ENCODE data around the gene EXOC4.
A peak's percentile ranks its signal among the peaks of the same experiment; 100 is the strongest.

EXOC4 gene

DNA sequence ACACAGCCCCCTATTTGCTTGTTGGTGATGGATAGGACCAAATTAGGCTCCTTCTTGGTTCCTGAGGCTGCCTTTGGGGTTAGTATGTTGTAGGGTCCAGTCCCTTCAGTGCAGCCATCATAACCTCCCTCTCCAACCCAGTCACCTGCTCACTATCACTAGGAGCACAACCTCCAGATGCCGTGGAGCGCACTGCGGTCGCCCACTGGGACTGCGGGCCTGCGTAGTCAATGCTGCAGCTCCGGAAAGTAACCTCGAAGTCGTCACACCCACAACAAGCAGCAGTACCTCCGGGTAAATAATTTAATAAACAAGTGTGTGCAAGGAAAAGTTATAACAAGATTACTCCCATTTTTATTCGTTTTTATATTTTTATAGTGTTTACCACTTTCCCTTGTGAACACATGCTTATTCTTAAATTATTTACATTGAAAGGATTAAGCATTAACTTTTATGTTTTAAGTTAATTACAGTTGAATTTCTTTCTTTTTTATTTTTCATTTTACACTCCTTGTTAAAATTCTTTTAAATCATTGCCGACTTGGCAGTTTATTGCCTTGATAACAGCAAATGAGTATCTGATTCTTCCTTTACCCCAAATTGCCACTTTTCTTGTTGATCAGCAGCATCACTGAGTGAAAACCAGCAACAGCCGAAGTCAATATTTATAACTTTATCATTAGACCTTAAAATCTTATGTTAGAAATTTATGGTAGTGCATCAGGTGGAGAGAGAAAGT lies 474.8 kb downstream of the EXOC4 start:
- Histone ChIP-seq H3K27me3 (ENCODE audit: insufficient read depth, low read length, poor library complexity) (no peaks in the 10 kb centered on the region), H3K56ac (ENCODE audit: low read length) (no peak overlapping the region), H3K4me1 (ENCODE audit: control insufficient read depth, low read depth, low read length) (peaks cover 4% of the 10 kb centered on the region), H3K4me3 (ENCODE audit: low read length) (no peak overlapping the region), H4K8ac (ENCODE audit: low read depth, low read length) (no peak overlapping the region), H4K5ac (ENCODE audit: low read length) (no peak overlapping the region), H3K23ac (ENCODE audit: low read length) (peak overlapping the region; percentile 0), H3K36me3 (ENCODE audit: control insufficient read depth, insufficient read depth, low read length) (no peaks in the 10 kb centered on the region), H3K79me2 (ENCODE audit: control insufficient read depth, insufficient read depth, low read length) (no peaks in the 10 kb centered on the region), H3K4ac (ENCODE audit: low read depth, low read length) (no peak overlapping the region), H2AK5ac (ENCODE audit: low read length) (no peak overlapping the region), H2BK15ac (replicated peaks; ENCODE audit: low read depth) (no peak overlapping the region), H3K18ac (ENCODE audit: low read length) (no peak overlapping the region), H3K27ac (ENCODE audit: low read depth, low read length) (no peak overlapping the region), H3K9ac (ENCODE audit: low read length) (no peak overlapping the region), H3K79me1 (ENCODE audit: low read length) (no peaks in the 10 kb centered on the region), H2BK5ac (ENCODE audit: low read length) (no peak overlapping the region), H2BK120ac (ENCODE audit: low read depth, low read length) (no peak overlapping the region), H3K4me2 (ENCODE audit: low read length) (no peak overlapping the region)
- DNase-seq, result no peak
- no CpG with 5 or more reads among the region's 13 CpGs for WGBS (ENCODE audit: extremely low coverage, insufficient coverage, low lambda C conversion rate)

DNA sequence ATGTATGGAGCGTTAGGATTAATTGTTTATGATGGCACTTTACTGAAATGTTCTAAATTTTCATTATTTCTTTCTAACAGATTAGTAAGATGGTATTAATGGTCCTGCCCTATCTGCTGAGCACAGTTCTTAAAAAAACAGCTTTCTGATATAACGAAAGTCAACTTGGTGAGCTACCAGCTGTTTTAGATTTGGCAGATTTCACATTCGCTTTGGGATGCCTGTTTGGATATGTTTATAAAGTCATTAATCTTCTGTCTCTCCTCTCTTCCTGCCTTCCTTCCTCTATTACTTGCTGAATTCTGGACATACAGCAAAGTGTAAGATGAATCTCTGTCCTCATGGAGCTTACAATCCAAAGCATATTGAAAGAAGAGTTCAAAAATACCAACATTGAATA lies 477.5 kb downstream of the EXOC4 start:
- Histone ChIP-seq H3K23ac (ENCODE audit: low read length) (no peak overlapping the region), H2AK5ac (ENCODE audit: low read length) (no peak overlapping the region), H3K27ac (ENCODE audit: low read depth, low read length) (no peak overlapping the region), H4K5ac (ENCODE audit: low read length) (no peak overlapping the region), H3K9ac (ENCODE audit: low read length) (no peak overlapping the region), H2BK120ac (ENCODE audit: low read depth, low read length) (no peak overlapping the region), H3K4me3 (ENCODE audit: low read length) (no peak overlapping the region), H3K4ac (ENCODE audit: low read depth, low read length) (no peak overlapping the region), H3K18ac (ENCODE audit: low read length) (no peak overlapping the region), H4K8ac (ENCODE audit: low read depth, low read length) (no peak overlapping the region), H2BK15ac (replicated peaks; ENCODE audit: low read depth) (no peak overlapping the region), H2BK5ac (ENCODE audit: low read length) (no peak overlapping the region), H3K27me3 (ENCODE audit: insufficient read depth, low read length, poor library complexity) (no peaks in the 10 kb centered on the region), H3K79me1 (ENCODE audit: low read length) (no peaks in the 10 kb centered on the region), H3K36me3 (ENCODE audit: control insufficient read depth, insufficient read depth, low read length) (no peaks in the 10 kb centered on the region), H3K4me2 (ENCODE audit: low read length) (no peak overlapping the region), H3K4me1 (ENCODE audit: control insufficient read depth, low read depth, low read length) (peaks cover 3% of the 10 kb centered on the region), H3K79me2 (ENCODE audit: control insufficient read depth, insufficient read depth, low read length) (no peaks in the 10 kb centered on the region), H3K56ac (ENCODE audit: low read length) (no peak overlapping the region)
- DNase-seq, result no peak
- no CpG with 5 or more reads among the region's 3 CpGs for WGBS (ENCODE audit: extremely low coverage, insufficient coverage, low lambda C conversion rate)

- Histone ChIP-seq H3K9ac (ENCODE audit: low read length) (no peak overlapping the region), H3K27me3 (ENCODE audit: insufficient read depth, low read length, poor library complexity) (no peaks in the 10 kb centered on the region), H3K4ac (ENCODE audit: low read depth, low read length) (no peak overlapping the region), H3K27ac (ENCODE audit: low read depth, low read length) (no peak overlapping the region), H2BK15ac (replicated peaks; ENCODE audit: low read depth) (no peak overlapping the region), H4K5ac (ENCODE audit: low read length) (no peak overlapping the region), H3K4me1 (ENCODE audit: control insufficient read depth, low read depth, low read length) (no peaks in the 10 kb centered on the region), H3K23ac (ENCODE audit: low read length) (no peak overlapping the region), H3K56ac (ENCODE audit: low read length) (no peak overlapping the region), H3K18ac (ENCODE audit: low read length) (no peak overlapping the region), H3K4me3 (ENCODE audit: low read length) (no peak overlapping the region), H2BK5ac (ENCODE audit: low read length) (no peak overlapping the region), H3K79me1 (ENCODE audit: low read length) (no peaks in the 10 kb centered on the region), H2BK120ac (ENCODE audit: low read depth, low read length) (no peak overlapping the region), H4K8ac (ENCODE audit: low read depth, low read length) (no peak overlapping the region), H2AK5ac (ENCODE audit: low read length) (no peak overlapping the region), H3K36me3 (ENCODE audit: control insufficient read depth, insufficient read depth, low read length) (no peaks in the 10 kb centered on the region), H3K4me2 (ENCODE audit: low read length) (no peak overlapping the region), H3K79me2 (ENCODE audit: control insufficient read depth, insufficient read depth, low read length) (no peaks in the 10 kb centered on the region)
- DNase-seq, result no peak
- no CpG with 5 or more reads among the region's 5 CpGs for WGBS (ENCODE audit: extremely low coverage, insufficient coverage, low lambda C conversion rate)
Measured at GRCh38 chr7:133733401-133733800, 480.5 kb downstream of the EXOC4 start.

- Histone ChIP-seq H4K5ac (ENCODE audit: low read length) (no peak overlapping the region), H3K4me3 (ENCODE audit: low read length) (no peak overlapping the region), H3K27me3 (ENCODE audit: insufficient read depth, low read length, poor library complexity) (no peaks in the 10 kb centered on the region), H3K27ac (ENCODE audit: low read depth, low read length) (no peak overlapping the region), H3K4ac (ENCODE audit: low read depth, low read length) (no peak overlapping the region), H3K23ac (ENCODE audit: low read length) (no peak overlapping the region), H2BK120ac (ENCODE audit: low read depth, low read length) (no peak overlapping the region), H2BK5ac (ENCODE audit: low read length) (no peak overlapping the region), H3K4me2 (ENCODE audit: low read length) (no peak overlapping the region), H3K36me3 (ENCODE audit: control insufficient read depth, insufficient read depth, low read length) (no peaks in the 10 kb centered on the region), H3K79me1 (ENCODE audit: low read length) (no peaks in the 10 kb centered on the region), H4K8ac (ENCODE audit: low read depth, low read length) (no peak overlapping the region), H3K4me1 (ENCODE audit: control insufficient read depth, low read depth, low read length) (no peaks in the 10 kb centered on the region), H2AK5ac (ENCODE audit: low read length) (no peak overlapping the region), H2BK15ac (replicated peaks; ENCODE audit: low read depth) (no peak overlapping the region), H3K9ac (ENCODE audit: low read length) (no peak overlapping the region), H3K18ac (ENCODE audit: low read length) (no peak overlapping the region), H3K56ac (ENCODE audit: low read length) (no peak overlapping the region), H3K79me2 (ENCODE audit: control insufficient read depth, insufficient read depth, low read length) (no peaks in the 10 kb centered on the region)
- no CpG with 5 or more reads among the region's 1 CpG for WGBS (ENCODE audit: extremely low coverage, insufficient coverage, low lambda C conversion rate)
- no peak for DNase-seq
Measured at GRCh38 chr7:133735222-133735621, 482.3 kb downstream of the EXOC4 start.

- Histone ChIP-seq H3K56ac (ENCODE audit: low read length) (no peak overlapping the region), H3K27ac (ENCODE audit: low read depth, low read length) (no peak overlapping the region), H3K27me3 (ENCODE audit: insufficient read depth, low read length, poor library complexity) (no peaks in the 10 kb centered on the region), H3K4me1 (ENCODE audit: control insufficient read depth, low read depth, low read length) (no peaks in the 10 kb centered on the region), H2BK120ac (ENCODE audit: low read depth, low read length) (no peak overlapping the region), H3K79me1 (ENCODE audit: low read length) (no peaks in the 10 kb centered on the region), H4K8ac (ENCODE audit: low read depth, low read length) (no peak overlapping the region), H2AK5ac (ENCODE audit: low read length) (no peak overlapping the region), H3K4me3 (ENCODE audit: low read length) (no peak overlapping the region), H3K9ac (ENCODE audit: low read length) (no peak overlapping the region), H4K5ac (ENCODE audit: low read length) (no peak overlapping the region), H3K23ac (ENCODE audit: low read length) (no peak overlapping the region), H3K79me2 (ENCODE audit: control insufficient read depth, insufficient read depth, low read length) (no peaks in the 10 kb centered on the region), H3K36me3 (ENCODE audit: control insufficient read depth, insufficient read depth, low read length) (no peaks in the 10 kb centered on the region), H2BK15ac (replicated peaks; ENCODE audit: low read depth) (no peak overlapping the region), H3K4ac (ENCODE audit: low read depth, low read length) (no peak overlapping the region), H3K4me2 (ENCODE audit: low read length) (no peak overlapping the region), H2BK5ac (ENCODE audit: low read length) (no peak overlapping the region), H3K18ac (ENCODE audit: low read length) (no peak overlapping the region)
- DNase-seq, result no peak
- no CpG with 5 or more reads among the region's 1 CpG for WGBS (ENCODE audit: extremely low coverage, insufficient coverage, low lambda C conversion rate)
Measured at GRCh38 chr7:133739817-133740216, 486.9 kb downstream of the EXOC4 start.

- H3K79me2 ChIP-seq (ENCODE audit: control insufficient read depth, insufficient read depth, low read length), result no peaks in the 10 kb centered on the region
- H3K4me2 ChIP-seq (ENCODE audit: low read length), result no peak overlapping the region
- no peak overlapping the region for H3K4ac ChIP-seq (ENCODE audit: low read depth, low read length)
- DNase-seq, result no peak
- no peak overlapping the region for H2AK5ac ChIP-seq (ENCODE audit: low read length)
- H4K8ac ChIP-seq (ENCODE audit: low read depth, low read length), result no peak overlapping the region
- H3K79me1 ChIP-seq (ENCODE audit: low read length), result no peaks in the 10 kb centered on the region
- no peaks in the 10 kb centered on the region for H3K27me3 ChIP-seq (ENCODE audit: insufficient read depth, low read length, poor library complexity)
- H3K4me3 ChIP-seq (ENCODE audit: low read length), result no peak overlapping the region
- no peak overlapping the region for H4K5ac ChIP-seq (ENCODE audit: low read length)
- H3K9ac ChIP-seq (ENCODE audit: low read length), result no peak overlapping the region
- no peak overlapping the region for H2BK5ac ChIP-seq (ENCODE audit: low read length)
- no peaks in the 10 kb centered on the region for H3K4me1 ChIP-seq (ENCODE audit: control insufficient read depth, low read depth, low read length)
- no peak overlapping the region for H2BK15ac ChIP-seq (replicated peaks; ENCODE audit: low read depth)
- H3K23ac ChIP-seq (ENCODE audit: low read length), result no peak overlapping the region
- no peak overlapping the region for H3K56ac ChIP-seq (ENCODE audit: low read length)
- no peak overlapping the region for H3K27ac ChIP-seq (ENCODE audit: low read depth, low read length)
- WGBS (ENCODE audit: extremely low coverage, insufficient coverage, low lambda C conversion rate), result no CpG with 5 or more reads among the region's 3 CpGs
- H3K18ac ChIP-seq (ENCODE audit: low read length), result no peak overlapping the region
- no peak overlapping the region for H2BK120ac ChIP-seq (ENCODE audit: low read depth, low read length)
- no peaks in the 10 kb centered on the region for H3K36me3 ChIP-seq (ENCODE audit: control insufficient read depth, insufficient read depth, low read length)
Measured at GRCh38 chr7:133741078-133741477, 488.2 kb downstream of the EXOC4 start.
